SK-N-SH treated with all-trans-retinoic acid at 6 μM for 48 hours (cell line): ENCODE data around the gene FSIP1.

ENCODE experiments used
- ATAC-seq: fragments of 200-7000 bp; cut with Tn5 transposase; 3 replicates; pipeline ENCODE4 v1.9.1; 2020; ENCODE audit warnings: mild to moderate bottlenecking, moderate library complexity
- ARNTL ChIP-seq: fragments of 450-650 bp; formaldehyde crosslinking; IDR thresholded peaks from 2 replicates; pipeline ENCODE4 v1.5.0; 2020; ENCODE audit warnings: low read depth, mild to moderate bottlenecking, moderate library complexity, borderline replicate concordance
- BACH2 ChIP-seq: fragments of 250-450 bp; sonication (Bioruptor Pico); IDR thresholded peaks from 2 replicates; pipeline ENCODE4 v1.9.0; 2021; ENCODE audit warnings: mild to moderate bottlenecking, borderline replicate concordance
- CREB5 ChIP-seq: fragments of 250-450 bp; sonication (Bioruptor Pico); IDR thresholded peaks from 2 replicates; pipeline ENCODE4 v1.5.1; 2020; ENCODE audit warnings: low read depth, mild to moderate bottlenecking, moderate library complexity
- CSRNP3 ChIP-seq: fragments of 250-450 bp; sonication (Bioruptor Pico); IDR thresholded peaks from 2 replicates; pipeline ENCODE4 v1.5.1; 2021; ENCODE audit warnings: mild to moderate bottlenecking, moderate library complexity
- ESRRG ChIP-seq: fragments of 250-450 bp; sonication (Bioruptor Pico); IDR thresholded peaks from 2 replicates; pipeline ENCODE4 v1.6.1; 2021; ENCODE audit warnings: mild to moderate bottlenecking
- GLIS3 ChIP-seq: fragments of 250-450 bp; sonication (Bioruptor Pico); IDR thresholded peaks from 2 replicates; pipeline ENCODE4 v1.5.0; 2020; ENCODE audit warnings: mild to moderate bottlenecking, moderate library complexity
- ISL1 ChIP-seq: fragments of 250-450 bp; sonication (Bioruptor Pico); IDR thresholded peaks from 2 replicates; pipeline ENCODE4 v2.1.2; 2022; ENCODE audit warnings: mild to moderate bottlenecking, moderate library complexity
- OSR1 ChIP-seq: fragments of 250-450 bp; sonication (Bioruptor Pico); IDR thresholded peaks from 2 replicates; pipeline ENCODE4 v1.8.0; 2022; ENCODE audit warnings: moderate library complexity, mild to moderate bottlenecking, inconsistent platforms
- PPARA ChIP-seq: fragments of 250-450 bp; sonication (Bioruptor Pico); IDR thresholded peaks from 2 replicates; pipeline ENCODE4 v1.5.0; 2020; ENCODE audit warnings: mild to moderate bottlenecking, borderline replicate concordance
- RARB ChIP-seq: fragments of 250-450 bp; sonication (Bioruptor Pico); IDR thresholded peaks from 2 replicates; pipeline ENCODE4 v1.8.0; 2021; ENCODE audit warnings: mild to moderate bottlenecking, moderate library complexity
- TCF4 ChIP-seq: fragments of 250-450 bp; sonication (Bioruptor Pico); IDR thresholded peaks from 2 replicates; pipeline ENCODE4 v1.8.0; 2021; ENCODE audit warnings: mild to moderate bottlenecking, moderate library complexity, borderline replicate concordance
- TOX ChIP-seq: fragments of 250-450 bp; sonication (Bioruptor Pico); IDR thresholded peaks from 2 replicates; pipeline ENCODE4 v1.8.0; 2021; ENCODE audit warnings: mild to moderate bottlenecking, moderate library complexity, borderline replicate concordance
- ZC3H10 ChIP-seq: fragments of 250-450 bp; sonication (Bioruptor Pico); IDR thresholded peaks from 2 replicates; pipeline ENCODE4 v1.5.1; 2021; ENCODE audit warnings: mild to moderate bottlenecking, moderate library complexity
- ZFP3 ChIP-seq: fragments of 250-450 bp; sonication (Bioruptor Pico); IDR thresholded peaks from 2 replicates; pipeline ENCODE4 v1.5.0; 2020; ENCODE audit warnings: mild to moderate bottlenecking, moderate library complexity
- ZFP30 ChIP-seq: fragments of 450-650 bp; formaldehyde crosslinking; IDR thresholded peaks from 2 replicates; pipeline ENCODE4 v1.5.0; 2022; ENCODE audit warnings: mild to moderate bottlenecking, moderate library complexity
- ZNF565 ChIP-seq: fragments of 450-650 bp; formaldehyde crosslinking; conservative IDR thresholded peaks from 2 replicates; pipeline ENCODE4 v1.5.0; 2020; ENCODE audit warnings: low read depth, mild to moderate bottlenecking, moderate library complexity
- ZNF70 ChIP-seq: fragments of 450-650 bp; formaldehyde crosslinking; IDR thresholded peaks from 2 replicates; pipeline ENCODE4 v1.5.0; 2020; ENCODE audit warnings: mild to moderate bottlenecking, moderate library complexity
- TF ChIP-seq, protein P1 (sequence below): fragments of 250-450 bp; sonication (Bioruptor Pico); IDR thresholded peaks from 2 replicates; pipeline ENCODE4 v1.8.0; 2021; ENCODE audit warnings: low read depth, mild to moderate bottlenecking, moderate library complexity, borderline replicate concordance
- TF ChIP-seq, protein P2 (sequence below): fragments of 250-450 bp; sonication (Bioruptor Pico); IDR thresholded peaks from 2 replicates; pipeline ENCODE4 v1.8.0; 2020; ENCODE audit warnings: mild to moderate bottlenecking, moderate library complexity, borderline replicate concordance
- TF ChIP-seq, protein P3 (sequence below): fragments of 250-450 bp; sonication (Bioruptor Pico); IDR thresholded peaks from 2 replicates; pipeline ENCODE4 v1.5.0; 2020; ENCODE audit warnings: mild to moderate bottlenecking, moderate library complexity

FSIP1 gene

GRCh38 chr15:39687965-39688364, 94.7 kb downstream of the FSIP1 start (continued):
- TF ChIP-seq ARNTL (CRISPR knock-in tag) (no peak), TOX (no peak), ISL1 (CRISPR knock-in tag) (no peak), ZFP30 (no peak)
- TF ChIP-seq, protein P1, sequence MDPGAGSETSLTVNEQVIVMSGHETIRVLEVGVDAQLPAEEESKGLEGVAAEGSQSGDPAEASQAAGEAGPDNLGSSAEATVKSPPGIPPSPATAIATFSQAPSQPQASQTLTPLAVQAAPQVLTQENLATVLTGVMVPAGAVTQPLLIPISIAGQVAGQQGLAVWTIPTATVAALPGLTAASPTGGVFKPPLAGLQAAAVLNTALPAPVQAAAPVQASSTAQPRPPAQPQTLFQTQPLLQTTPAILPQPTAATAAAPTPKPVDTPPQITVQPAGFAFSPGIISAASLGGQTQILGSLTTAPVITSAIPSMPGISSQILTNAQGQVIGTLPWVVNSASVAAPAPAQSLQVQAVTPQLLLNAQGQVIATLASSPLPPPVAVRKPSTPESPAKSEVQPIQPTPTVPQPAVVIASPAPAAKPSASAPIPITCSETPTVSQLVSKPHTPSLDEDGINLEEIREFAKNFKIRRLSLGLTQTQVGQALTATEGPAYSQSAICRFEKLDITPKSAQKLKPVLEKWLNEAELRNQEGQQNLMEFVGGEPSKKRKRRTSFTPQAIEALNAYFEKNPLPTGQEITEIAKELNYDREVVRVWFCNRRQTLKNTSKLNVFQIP, result no peak
- TF ChIP-seq, all 23 proteins: peak for 0

DNA sequence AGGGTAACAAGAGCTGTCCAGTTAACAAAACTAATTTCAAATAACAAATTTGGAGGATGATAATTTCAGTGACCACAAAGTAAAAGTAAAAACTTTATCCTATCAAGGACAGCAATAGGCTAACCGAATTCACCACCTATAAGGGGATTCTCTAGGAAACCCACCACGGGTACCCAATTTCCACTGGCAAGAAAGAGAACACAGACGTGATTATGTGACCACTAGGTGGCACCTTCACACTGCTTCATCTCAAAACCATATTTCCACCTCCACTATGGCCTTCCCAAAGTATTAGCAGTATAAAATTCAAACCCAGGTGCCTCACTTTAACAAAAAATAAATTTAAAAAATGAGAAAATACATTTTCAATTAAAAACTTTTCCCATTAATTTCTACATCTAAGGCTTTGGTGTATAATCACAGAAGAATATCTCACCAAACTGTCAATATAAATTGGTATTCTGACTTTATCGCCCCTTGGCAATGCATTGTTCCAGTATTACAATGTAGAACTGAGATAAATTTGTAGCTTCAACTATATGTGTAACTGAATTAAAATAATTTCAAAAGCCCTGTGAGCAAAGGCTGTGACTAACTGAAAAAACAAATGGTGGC, 96.5 kb downstream of the FSIP1 start:
- ATAC-seq, result peak; percentile 88
- no peak for TF ChIP-seq PPARA (CRISPR knock-in tag)
- no peak for TF ChIP-seq ARNTL (CRISPR knock-in tag)
- TF ChIP-seq, all 23 proteins: peak for 0

DNA sequence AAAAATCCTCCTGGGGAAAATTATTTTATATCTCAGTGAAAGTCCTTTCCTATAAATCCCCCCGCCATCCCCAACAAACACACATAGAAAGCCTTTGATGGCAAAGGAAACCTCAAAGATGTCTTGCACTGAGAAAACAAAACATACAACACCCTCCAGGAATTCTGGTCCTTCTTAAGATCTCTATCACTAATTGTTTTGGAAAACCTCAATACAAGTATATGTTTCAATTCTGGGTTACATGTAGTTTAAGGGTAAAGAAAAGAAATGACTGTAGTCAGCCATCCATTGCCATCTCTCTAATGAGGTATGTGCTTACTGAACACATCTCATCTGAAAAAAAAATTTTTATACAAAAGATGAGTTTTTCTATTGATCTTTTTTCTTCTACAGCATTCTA, 97.3 kb downstream of the FSIP1 start:
- no peak for ATAC-seq
- TF ChIP-seq ZC3H10 (CRISPR knock-in tag) (no peak), ZFP30 (no peak), RARB (no peak), OSR1 (CRISPR knock-in tag) (no peak), TCF4 (CRISPR knock-in tag) (no peak), ZNF70 (no peak), GLIS3 (CRISPR knock-in tag) (no peak), ZFP3 (no peak), TOX (no peak), BACH2 (no peak), ZNF565 (no peak), CSRNP3 (CRISPR knock-in tag) (no peak), ISL1 (CRISPR knock-in tag) (no peak), CREB5 (no peak), ESRRG (CRISPR knock-in tag) (no peak)
- TF ChIP-seq, protein P2, sequence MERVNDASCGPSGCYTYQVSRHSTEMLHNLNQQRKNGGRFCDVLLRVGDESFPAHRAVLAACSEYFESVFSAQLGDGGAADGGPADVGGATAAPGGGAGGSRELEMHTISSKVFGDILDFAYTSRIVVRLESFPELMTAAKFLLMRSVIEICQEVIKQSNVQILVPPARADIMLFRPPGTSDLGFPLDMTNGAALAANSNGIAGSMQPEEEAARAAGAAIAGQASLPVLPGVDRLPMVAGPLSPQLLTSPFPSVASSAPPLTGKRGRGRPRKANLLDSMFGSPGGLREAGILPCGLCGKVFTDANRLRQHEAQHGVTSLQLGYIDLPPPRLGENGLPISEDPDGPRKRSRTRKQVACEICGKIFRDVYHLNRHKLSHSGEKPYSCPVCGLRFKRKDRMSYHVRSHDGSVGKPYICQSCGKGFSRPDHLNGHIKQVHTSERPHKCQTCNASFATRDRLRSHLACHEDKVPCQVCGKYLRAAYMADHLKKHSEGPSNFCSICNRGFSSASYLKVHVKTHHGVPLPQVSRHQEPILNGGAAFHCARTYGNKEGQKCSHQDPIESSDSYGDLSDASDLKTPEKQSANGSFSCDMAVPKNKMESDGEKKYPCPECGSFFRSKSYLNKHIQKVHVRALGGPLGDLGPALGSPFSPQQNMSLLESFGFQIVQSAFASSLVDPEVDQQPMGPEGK (CRISPR knock-in tag), result no peak
- TF ChIP-seq, protein P3, sequence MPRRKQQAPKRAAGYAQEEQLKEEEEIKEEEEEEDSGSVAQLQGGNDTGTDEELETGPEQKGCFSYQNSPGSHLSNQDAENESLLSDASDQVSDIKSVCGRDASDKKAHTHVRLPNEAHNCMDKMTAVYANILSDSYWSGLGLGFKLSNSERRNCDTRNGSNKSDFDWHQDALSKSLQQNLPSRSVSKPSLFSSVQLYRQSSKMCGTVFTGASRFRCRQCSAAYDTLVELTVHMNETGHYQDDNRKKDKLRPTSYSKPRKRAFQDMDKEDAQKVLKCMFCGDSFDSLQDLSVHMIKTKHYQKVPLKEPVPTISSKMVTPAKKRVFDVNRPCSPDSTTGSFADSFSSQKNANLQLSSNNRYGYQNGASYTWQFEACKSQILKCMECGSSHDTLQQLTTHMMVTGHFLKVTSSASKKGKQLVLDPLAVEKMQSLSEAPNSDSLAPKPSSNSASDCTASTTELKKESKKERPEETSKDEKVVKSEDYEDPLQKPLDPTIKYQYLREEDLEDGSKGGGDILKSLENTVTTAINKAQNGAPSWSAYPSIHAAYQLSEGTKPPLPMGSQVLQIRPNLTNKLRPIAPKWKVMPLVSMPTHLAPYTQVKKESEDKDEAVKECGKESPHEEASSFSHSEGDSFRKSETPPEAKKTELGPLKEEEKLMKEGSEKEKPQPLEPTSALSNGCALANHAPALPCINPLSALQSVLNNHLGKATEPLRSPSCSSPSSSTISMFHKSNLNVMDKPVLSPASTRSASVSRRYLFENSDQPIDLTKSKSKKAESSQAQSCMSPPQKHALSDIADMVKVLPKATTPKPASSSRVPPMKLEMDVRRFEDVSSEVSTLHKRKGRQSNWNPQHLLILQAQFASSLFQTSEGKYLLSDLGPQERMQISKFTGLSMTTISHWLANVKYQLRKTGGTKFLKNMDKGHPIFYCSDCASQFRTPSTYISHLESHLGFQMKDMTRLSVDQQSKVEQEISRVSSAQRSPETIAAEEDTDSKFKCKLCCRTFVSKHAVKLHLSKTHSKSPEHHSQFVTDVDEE (CRISPR knock-in tag), result no peak
- TF ChIP-seq, protein P1, result no peak
